ENCODE data around the gene HYKK.

DNA sequence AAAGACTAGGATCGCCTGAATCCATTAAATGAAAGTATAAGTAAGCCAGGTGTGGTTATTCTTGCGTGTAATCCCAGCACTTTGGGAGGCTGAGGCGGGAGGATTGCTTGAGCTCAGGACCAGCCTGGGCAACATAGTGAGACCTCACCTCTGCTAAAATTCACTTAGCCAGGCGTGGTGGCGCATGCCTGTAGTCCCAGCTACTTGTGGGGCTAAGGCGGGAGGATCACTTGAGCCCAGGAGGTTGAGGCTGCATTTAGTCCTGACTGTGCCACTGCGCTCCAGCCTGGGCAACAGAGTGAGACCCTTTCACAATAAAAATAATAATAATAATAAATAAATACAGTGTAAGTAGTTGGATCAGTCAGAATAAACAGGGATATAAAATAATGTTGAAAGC, 25.5 kb upstream of the HYKK start:
- TF ChIP-seq, protein P1, sequence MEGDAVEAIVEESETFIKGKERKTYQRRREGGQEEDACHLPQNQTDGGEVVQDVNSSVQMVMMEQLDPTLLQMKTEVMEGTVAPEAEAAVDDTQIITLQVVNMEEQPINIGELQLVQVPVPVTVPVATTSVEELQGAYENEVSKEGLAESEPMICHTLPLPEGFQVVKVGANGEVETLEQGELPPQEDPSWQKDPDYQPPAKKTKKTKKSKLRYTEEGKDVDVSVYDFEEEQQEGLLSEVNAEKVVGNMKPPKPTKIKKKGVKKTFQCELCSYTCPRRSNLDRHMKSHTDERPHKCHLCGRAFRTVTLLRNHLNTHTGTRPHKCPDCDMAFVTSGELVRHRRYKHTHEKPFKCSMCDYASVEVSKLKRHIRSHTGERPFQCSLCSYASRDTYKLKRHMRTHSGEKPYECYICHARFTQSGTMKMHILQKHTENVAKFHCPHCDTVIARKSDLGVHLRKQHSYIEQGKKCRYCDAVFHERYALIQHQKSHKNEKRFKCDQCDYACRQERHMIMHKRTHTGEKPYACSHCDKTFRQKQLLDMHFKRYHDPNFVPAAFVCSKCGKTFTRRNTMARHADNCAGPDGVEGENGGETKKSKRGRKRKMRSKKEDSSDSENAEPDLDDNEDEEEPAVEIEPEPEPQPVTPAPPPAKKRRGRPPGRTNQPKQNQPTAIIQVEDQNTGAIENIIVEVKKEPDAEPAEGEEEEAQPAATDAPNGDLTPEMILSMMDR (IDR thresholded peaks at IDR 0.05; ENCODE audit: low read depth, low read length, poor library complexity, severe bottlenecking) = no peak
- TF ChIP-seq EZH2phosphoT487 (IDR thresholded peaks at IDR 0.05; ENCODE audit: borderline replicate concordance, low read length) = no peak
